Pericardium fibroblast (primary cell): ENCODE results near the gene CFAP119. TPM values are rescaled to one million over a fixed set of nuclear protein-coding genes. Genes with fewer than 3 reads are reported as not detected.

Experiments used
- total RNA-seq: library from RNA; depleted of rRNA; stranded (reverse); fragments of >200 nt; gene quantifications from 2 replicates; pipeline ENCODE4 v1.2.3, GENCODE V29; 2015

The CFAP119 gene
- 0.60 and 5.8 TPM in 2 replicates for total RNA-seq

GRCh38 chr16:30761928-30762902, at the start of gene CFAP119, which contains the start of gene RNF40:
CFAP119 (minus strand) TSS chr16:30762062; CDS start chr16:30761748, 314 bp downstream.
RNF40 (plus strand) TSS chr16:30762322; CDS start chr16:30762546, 224 bp downstream.

GRCh38 chr16:30786936-30787612, 25.2 kb upstream of the CFAP119 start, which contains the start of gene ZNF629:
ZNF629 (minus strand) TSS chr16:30787205; CDS start chr16:30784482, 2,723 bp downstream.

GRCh38 chr16:30747799-30748633, 13.8 kb downstream of the CFAP119 start, which contains the start of gene PHKG2:
PHKG2 (plus strand) TSS chr16:30748425; CDS start chr16:30748821, 396 bp downstream.

Other genes with a start within 250 kb of the CFAP119 start
- 30.6 and 33.6 TPM in 2 replicates for gene ZNF768, start 235.5 kb downstream of the CFAP119 start, total RNA-seq
- 9.9 and 11.9 TPM in 2 replicates for gene ZNF747, start 227.2 kb downstream of the CFAP119 start, total RNA-seq
- 9.0 and 9.4 TPM in 2 replicates for gene ZNF764, start 203.7 kb downstream of the CFAP119 start, total RNA-seq
- gene ZNF688, start 190.3 kb downstream of the CFAP119 start, total RNA-seq: 9.9 and 11.5 TPM in 2 replicates
- gene ZNF785, start 176.4 kb downstream of the CFAP119 start, total RNA-seq: 4.8 and 6.6 TPM in 2 replicates
- gene ZNF689, start 151.7 kb downstream of the CFAP119 start, total RNA-seq: 5.6 and 7.4 TPM in 2 replicates
- 9.7 and 12.0 TPM in 2 replicates for gene PRR14, start 111.1 kb downstream of the CFAP119 start, total RNA-seq
- gene FBRS, start 103.6 kb downstream of the CFAP119 start, total RNA-seq: 19.7 and 25.6 TPM in 2 replicates
- 8.6 and 14.6 TPM in 2 replicates for gene SRCAP, start 62.9 kb downstream of the CFAP119 start, total RNA-seq
- 17.5 and 24.9 TPM in 2 replicates for gene PHKG2, start 13.6 kb downstream of the CFAP119 start, total RNA-seq
- 44.8 and 54.7 TPM in 2 replicates for gene RNF40, start 260 bp upstream of the CFAP119 start, total RNA-seq
- 13.4 and 15.9 TPM in 2 replicates for gene ZNF629, start 25.1 kb upstream of the CFAP119 start, total RNA-seq
- gene BCL7C, start 132.0 kb upstream of the CFAP119 start, total RNA-seq: 65.5 and 67.8 TPM in 2 replicates
- gene CTF1, start 134.6 kb upstream of the CFAP119 start, total RNA-seq: 2.9 and 5.2 TPM in 2 replicates
- gene FBXL19, start 161.5 kb upstream of the CFAP119 start, total RNA-seq: 14.0 and 16.7 TPM in 2 replicates
- gene ORAI3, start 187.0 kb upstream of the CFAP119 start, total RNA-seq: 85.8 and 98.9 TPM in 2 replicates
- 3.3 and 4.0 TPM in 2 replicates for gene SETD1A, start 195.7 kb upstream of the CFAP119 start, total RNA-seq
- 11.6 and 14.7 TPM in 2 replicates for gene HSD3B7, start 223.1 kb upstream of the CFAP119 start, total RNA-seq
- under 0.01 and 0.94 TPM in 2 replicates for gene STX1B, start 248.6 kb upstream of the CFAP119 start, total RNA-seq